H1 (cell line): ENCODE data around the gene FGF14. TPM values are rescaled to one million over a fixed set of nuclear protein-coding genes. Genes with fewer than 3 reads are reported as not detected.

Experiments
- CTCF ChIA-PET: fragments of 300-600 bp; sonication (Branson Sonifier 250); formaldehyde crosslinking; loops from one replicate; lab custom pipeline; 2021; ENCODE audit not compliant: partially characterized antibody; lab: Charles Lee
- POLR2A ChIA-PET: fragments of 300-600 bp; sonication (Branson Sonifier 250); formaldehyde crosslinking; loops from one replicate; lab custom pipeline; 2021; ENCODE audit warnings: inconsistent platforms; ENCODE audit not compliant: partially characterized antibody; lab: Charles Lee
- DNase-seq, 2 experiments: peaks; one replicate each; pipeline versions ENCODE4 v3.0.0 to v3.0.0-alpha.2; 2010 to 2022; ENCODE audit warnings: low spot score in 2 of 2, low read depth in 1 of 2, mixed read lengths in 1 of 2
- FAIRE-seq: peaks from 2 replicates; lab custom pipeline; 2011; peaks lifted over from hg19 to GRCh38; lab: Jason Lieb, UNC
- H2AFZ ChIP-seq: 2 replicates; pipeline ENCODE4 v1.8.1; 2012; ENCODE audit warnings: low read length, inconsistent platforms
- H2AK5ac ChIP-seq: 2 replicates; pipeline ENCODE4 v1.6.1; 2013; ENCODE audit warnings: low read depth, low read length
- H2BK120ac ChIP-seq: replicated peaks from 2 replicates; pipeline ENCODE3; 2013; ENCODE audit warnings: low read depth, low read length, inconsistent platforms
- H2BK12ac ChIP-seq: 2 replicates; pipeline ENCODE4 v1.6.1; 2013; ENCODE audit warnings: low read depth, low read length
- H2BK15ac ChIP-seq: 2 replicates; pipeline ENCODE4 v1.6.1; 2013; ENCODE audit warnings: low read length
- H2BK20ac ChIP-seq: 2 replicates; pipeline ENCODE4 v1.6.1; 2013; ENCODE audit warnings: low read length
- H2BK5ac ChIP-seq: 2 replicates; pipeline ENCODE4 v1.6.1; 2013; ENCODE audit warnings: low read depth, low read length
- H3K14ac ChIP-seq: 2 replicates; pipeline ENCODE4 v1.6.1; 2013; ENCODE audit warnings: inconsistent platforms; ENCODE audit not compliant: insufficient read length
- H3K18ac ChIP-seq: 2 replicates; pipeline ENCODE4 v1.6.1; 2013; ENCODE audit warnings: low read length; ENCODE audit errors: extremely low read depth
- H3K23ac ChIP-seq: 2 replicates; pipeline ENCODE4 v1.6.1; 2013; ENCODE audit warnings: inconsistent platforms; ENCODE audit not compliant: insufficient read length
- H3K23me2 ChIP-seq: 2 replicates; pipeline ENCODE4 v1.6.1; 2013; ENCODE audit warnings: low read depth, low read length
- H3K27ac ChIP-seq: 2 replicates; pipeline ENCODE4 v1.6.1; 2011; ENCODE audit warnings: low read depth, low read length, inconsistent platforms
- H3K27me3 ChIP-seq, 4 experiments: replicated peaks in 1 of 4; 1 replicate in 1 of 4; 2 replicates in 3 of 4; pipeline versions ENCODE4 v1.6.1 to v1.8.1; 2011 to 2013; ENCODE audit warnings: low read length in 3 of 4, mild to moderate bottlenecking in 3 of 4, inconsistent platforms in 2 of 4, mixed read lengths in 2 of 4, moderate library complexity in 1 of 4; ENCODE audit not compliant: control insufficient read depth in 3 of 4, insufficient read depth in 3 of 4; ENCODE audit errors: extremely low read depth in 1 of 4
- H3K36me3 ChIP-seq, 4 experiments: 2 replicates each; pipeline versions ENCODE4 v1.6.1 to v1.8.1; 2011 to 2013; ENCODE audit warnings: mild to moderate bottlenecking in 4 of 4, low read length in 3 of 4, moderate library complexity in 2 of 4, control low read depth in 1 of 4, inconsistent platforms in 1 of 4; ENCODE audit not compliant: insufficient read depth in 4 of 4, control insufficient read depth in 2 of 4
- H3K4ac ChIP-seq: replicated peaks from 2 replicates; pipeline ENCODE3; 2013; ENCODE audit warnings: low read length, low read depth, mixed read lengths, inconsistent platforms; ENCODE audit not compliant: insufficient read length
- H3K4me1 ChIP-seq, 4 experiments: replicated peaks in 1 of 4; 1 replicate in 1 of 4; 2 replicates in 3 of 4; pipeline versions ENCODE4 v1.6.1 to v1.8.1; 2011 to 2013; ENCODE audit warnings: low read length in 3 of 4, inconsistent platforms in 2 of 4, mixed read lengths in 1 of 4; ENCODE audit not compliant: insufficient read depth in 4 of 4, control insufficient read depth in 3 of 4
- H3K4me2 ChIP-seq, 2 experiments: 2 replicates each; pipeline versions ENCODE4 v1.6.1 to v1.8.1; 2011 to 2013; ENCODE audit warnings: low read depth in 2 of 2, low read length in 2 of 2, control low read depth in 1 of 2, inconsistent platforms in 1 of 2, mild to moderate bottlenecking in 1 of 2; ENCODE audit not compliant: insufficient read depth in 1 of 2
- H3K4me3 ChIP-seq, 4 experiments: fragments of 200-600, 300-600 bp in 1 of 4; sonication (generic), shearing (Covaris generic), sonication (Bioruptor Twin) in 1 of 4; 2 replicates each; pipeline versions ENCODE4 v1.5.1 to v1.8.1; 2011 to 2016; ENCODE audit warnings: low read length in 4 of 4, low read depth in 3 of 4, control low read depth in 2 of 4, inconsistent platforms in 2 of 4, mild to moderate bottlenecking in 2 of 4, mixed read lengths in 1 of 4, moderate library complexity in 1 of 4; ENCODE audit not compliant: insufficient read depth in 2 of 4; ENCODE audit errors: extremely low read depth in 1 of 4
- H3K56ac ChIP-seq: replicated peaks from 2 replicates; pipeline ENCODE3; 2013; ENCODE audit warnings: low read depth, mild to moderate bottlenecking, mixed read lengths, low read length, inconsistent platforms; ENCODE audit not compliant: insufficient read length
- H3K79me1 ChIP-seq: 2 replicates; pipeline ENCODE4 v1.6.1; 2013; ENCODE audit warnings: low read depth, low read length, control low read depth
- H3K79me2 ChIP-seq, 2 experiments: 2 replicates each; pipeline versions ENCODE4 v1.6.1 to v1.8.1; 2012 to 2013; ENCODE audit warnings: low read length in 2 of 2, mild to moderate bottlenecking in 2 of 2, inconsistent platforms in 1 of 2; ENCODE audit not compliant: insufficient read depth in 2 of 2, control insufficient read depth in 1 of 2
- H3K9ac ChIP-seq, 4 experiments: replicated peaks in 1 of 4; 1 replicate in 1 of 4; 2 replicates in 3 of 4; pipeline versions ENCODE4 v1.6.1 to v1.8.1; 2011 to 2013; ENCODE audit warnings: low read depth in 3 of 4, low read length in 3 of 4, control low read depth in 2 of 4, mild to moderate bottlenecking in 2 of 4, moderate library complexity in 2 of 4, inconsistent platforms in 1 of 4; ENCODE audit errors: extremely low read depth in 1 of 4
- H3K9me3 ChIP-seq, 2 experiments: 2 replicates each; pipeline versions ENCODE4 v1.6.1 to v1.8.1; 2012 to 2013; ENCODE audit warnings: mild to moderate bottlenecking in 2 of 2, moderate library complexity in 2 of 2, control low read depth in 1 of 2, inconsistent platforms in 1 of 2, low read depth in 1 of 2, low read length in 1 of 2, mixed read lengths in 1 of 2; ENCODE audit not compliant: insufficient read depth in 2 of 2
- H4K20me1 ChIP-seq, 2 experiments: replicated peaks in 1 of 2; 2 replicates each; pipeline versions ENCODE3 to v1.8.1; 2011 to 2013; ENCODE audit warnings: inconsistent platforms in 2 of 2, low read length in 2 of 2, mild to moderate bottlenecking in 1 of 2; ENCODE audit not compliant: insufficient read depth in 2 of 2, control insufficient read depth in 1 of 2
- H4K5ac ChIP-seq: 2 replicates; pipeline ENCODE4 v1.6.1; 2013; ENCODE audit warnings: low read length, low read depth, mixed read lengths, inconsistent platforms; ENCODE audit not compliant: insufficient read length
- H4K8ac ChIP-seq: 2 replicates; pipeline ENCODE4 v1.8.0; 2013; ENCODE audit warnings: mild to moderate bottlenecking, moderate library complexity, low read length, inconsistent platforms; ENCODE audit not compliant: insufficient read depth; ENCODE audit errors: extremely low read depth
- H4K91ac ChIP-seq: replicated peaks from 2 replicates; pipeline ENCODE3; 2013; ENCODE audit warnings: low read length, mixed read lengths, inconsistent platforms; ENCODE audit not compliant: insufficient read length
- BACH1 ChIP-seq: IDR thresholded peaks from 2 replicates; pipeline ENCODE4 v1.6.1; 2012; ENCODE audit warnings: low read length, improper control_type of control experiment
- BCL11A ChIP-seq, 2 experiments: IDR thresholded peaks; one replicate each; pipeline ENCODE4 v1.6.1; 2011; ENCODE audit warnings: low read depth in 2 of 2, low read length in 2 of 2, mild to moderate bottlenecking in 2 of 2
- CBX5 ChIP-seq: fragments of 300-800, 300-1000 bp; sonication (generic); IDR thresholded peaks from 2 replicates; pipeline ENCODE4 v1.7.1; 2016; ENCODE audit warnings: antibody characterized with exemption, low read length, low read depth
- CBX8 ChIP-seq: fragments of 300-800, 300-1000 bp; sonication (generic); IDR thresholded peaks from 2 replicates; pipeline ENCODE4 v1.7.1; 2016; ENCODE audit warnings: low read depth, low read length, borderline replicate concordance
- CREB1 ChIP-seq: IDR thresholded peaks from 2 replicates; pipeline ENCODE4 v1.6.1; 2012; ENCODE audit warnings: inconsistent platforms
- EGR1 ChIP-seq: IDR thresholded peaks from 2 replicates; pipeline ENCODE4 v1.6.1; 2011; ENCODE audit warnings: low read depth, low read length, borderline replicate concordance
- HDAC2 ChIP-seq, 2 experiments: fragments of 300-600 bp in 1 of 2; sonication (generic) in 1 of 2; IDR thresholded peaks; 2 replicates each; pipeline ENCODE4 v1.6.1; 2011 to 2012; ENCODE audit warnings: low read depth in 2 of 2, low read length in 2 of 2, mild to moderate bottlenecking in 2 of 2, moderate library complexity in 2 of 2, borderline replicate concordance in 1 of 2, inconsistent platforms in 1 of 2
- KDM4A ChIP-seq: IDR thresholded peaks from one replicate; pipeline ENCODE4 v1.7.1; 2012; ENCODE audit warnings: low read depth, mild to moderate bottlenecking, moderate library complexity, low read length, inconsistent platforms; ENCODE audit not compliant: severe bottlenecking
- NANOG ChIP-seq: IDR thresholded peaks from 2 replicates; pipeline ENCODE4 v1.6.1; 2011; ENCODE audit warnings: low read length, low read depth, mild to moderate bottlenecking, inconsistent platforms; ENCODE audit not compliant: insufficient read depth, poor library complexity, severe bottlenecking
- PHF8 ChIP-seq: fragments of 200-600 bp; sonication (generic); conservative IDR thresholded peaks from 2 replicates; pipeline ENCODE4 v1.7.1; 2012; ENCODE audit warnings: low read depth, mild to moderate bottlenecking, inconsistent platforms, low read length, moderate library complexity
- POU5F1 ChIP-seq: IDR thresholded peaks from 2 replicates; pipeline ENCODE4 v1.6.1; 2011; ENCODE audit warnings: low read depth, mild to moderate bottlenecking, low read length, moderate library complexity
- SP2 ChIP-seq: IDR thresholded peaks from 2 replicates; pipeline ENCODE4 v1.6.1; 2012; ENCODE audit warnings: mild to moderate bottlenecking, low read length, inconsistent platforms
- SP4 ChIP-seq: IDR thresholded peaks from 2 replicates; pipeline ENCODE4 v1.6.1; 2012; ENCODE audit warnings: low read length, inconsistent platforms
- SRF ChIP-seq: IDR thresholded peaks from 2 replicates; pipeline ENCODE4 v1.6.1; 2011; ENCODE audit warnings: mild to moderate bottlenecking, low read depth, low read length, moderate library complexity
- TAF1 ChIP-seq: IDR thresholded peaks from 2 replicates; pipeline ENCODE4 v1.6.1; 2011; ENCODE audit warnings: mild to moderate bottlenecking, low read depth, low read length
- TEAD4 ChIP-seq: IDR thresholded peaks from 2 replicates; pipeline ENCODE4 v1.6.1; 2012; ENCODE audit warnings: low read depth, low read length, inconsistent platforms, mixed read lengths
- WGBS, 2 experiments: shearing (Covaris generic) in 1 of 2; methylation state at CpG; one replicate each; pipeline versions ENCODE4 v1.1.6 to v1.1.7; 2013 to 2015; ENCODE audit warnings: low lambda C conversion rate in 2 of 2, mixed read lengths in 2 of 2, inconsistent platforms in 1 of 2, low coverage in 1 of 2, missing lambda C conversion rate in 1 of 2; ENCODE audit not compliant: insufficient replicate concordance in 2 of 2, insufficient coverage in 1 of 2, insufficient read length in 1 of 2; ENCODE audit errors: extremely low coverage in 1 of 2, missing lambda C conversion rate in 1 of 2; 5-methylcytosine and 5-hydroxymethylcytosine counted together
- polyA plus RNA-seq, 7 experiments: library from polyadenylated mRNA; depleted of rRNA in 3 of 7; stranded (reverse) in 5 of 7; unstranded in 2 of 7; fragments of >200 nt in 5 of 7; fragments of 200-250 nt in 2 of 7; gene quantifications; 1 replicate in 5 of 7; 2 replicates in 1 of 7; 4 replicates in 1 of 7; pipeline versions ENCODE4 v1.2.1 to v1.2.3, GENCODE V29; 2011 to 2013; ENCODE audit warnings: missing spikeins in 2 of 7, mixed read lengths in 2 of 7
- total RNA-seq: library from RNA; stranded (reverse); fragmentation: NEBNext Ultra II Directional; extraction: Animal tissue kit (Norgen Biotek cat#: 25700); gene quantifications from 2 replicates; pipeline ENCODE4 v1.2.1, GENCODE V29; 2021

Gene FGF14
- total and polyA plus RNA-seq, 2 of the 8 experiments (the other 6 are each of a cell fraction or from before 2014, with no cell fraction given): 0.05 to 0.58 TPM

- CTCF ChIA-PET: no interaction called here
- no peak overlapping the region for H3K4me3 ChIP-seq
- TF ChIP-seq BACH1: no peak
- no peak for TF ChIP-seq HDAC2 (IDR thresholded peaks at IDR 0.05; ENCODE audit: borderline replicate concordance in 1 of 2, low read depth in 2 of 2, low read length in 2 of 2)
- TF ChIP-seq SP4: no peak
- TF ChIP-seq CREB1: no peak
- no peak for TF ChIP-seq BCL11A (IDR thresholded peaks at IDR 0.05; ENCODE audit: low read depth in 2 of 2, low read length in 2 of 2)
- TF ChIP-seq PHF8: no peak
- no peak for TF ChIP-seq TAF1
- no peak for TF ChIP-seq CBX8
- no peak for TF ChIP-seq EGR1
- no peak for TF ChIP-seq CBX5
- TF ChIP-seq KDM4A: no peak
- TF ChIP-seq POU5F1: no peak
- no peak for TF ChIP-seq SP2
- TF ChIP-seq SRF: no peak
- TF ChIP-seq TEAD4: no peak
- TF ChIP-seq NANOG: no peak
These were observed 687.7 kb downstream of the FGF14 start for GRCh38 chr13:101714195-101714594.

More at GRCh38 chr13:101714195-101714594, 687.7 kb downstream of the FGF14 start:
- H2BK20ac ChIP-seq: no peak overlapping the region
- no peak overlapping the region for H2BK12ac ChIP-seq
- no peaks in the 10 kb centered on the region for H4K20me1 ChIP-seq
- no peak overlapping the region for H4K8ac ChIP-seq
- no peak overlapping the region for H2BK120ac ChIP-seq
- H3K27ac ChIP-seq: no peak overlapping the region
- no peak overlapping the region for H2AFZ ChIP-seq
- H3K23ac ChIP-seq: no peak overlapping the region
- H3K79me2 ChIP-seq: no peaks in the 10 kb centered on the region
- no peak overlapping the region for H3K56ac ChIP-seq
- H3K23me2 ChIP-seq: no peaks in the 10 kb centered on the region
- H2AK5ac ChIP-seq: no peak overlapping the region
- WGBS, 2 experiments: 91% methylated on average over 3 of the region's 3 CpGs; no CpG with 5 or more reads in 1 of the 2 experiments
- no peaks in the 10 kb centered on the region for H3K9me3 ChIP-seq
- DNase-seq: no peak
- no peak overlapping the region for H3K18ac ChIP-seq
- H3K4me2 ChIP-seq: no peak overlapping the region
- no peak overlapping the region for H3K4ac ChIP-seq
- no peak overlapping the region for H4K91ac ChIP-seq
- H4K5ac ChIP-seq: no peak overlapping the region
- no peaks in the 10 kb centered on the region for H3K79me1 ChIP-seq
- H2BK5ac ChIP-seq: no peak overlapping the region
- no peak overlapping the region for H3K9ac ChIP-seq
- H3K36me3 ChIP-seq: no peaks in the 10 kb centered on the region
- H3K27me3 ChIP-seq: no peaks in the 10 kb centered on the region; a peak in 1 of 7 replicates
- FAIRE-seq: no peak
- no peak overlapping the region for H2BK15ac ChIP-seq
- no peaks in the 10 kb centered on the region for H3K4me1 ChIP-seq
- no peak overlapping the region for H3K14ac ChIP-seq
- POLR2A ChIA-PET: no interaction called here
